H9 (cell line): Measurements from ENCODE around the gene GALNT17. TPM values are rescaled to one million over a fixed set of nuclear protein-coding genes. Genes with fewer than 3 reads are reported as not detected.

Experiments used
- DNase-seq: peaks from one replicate; pipeline ENCODE4 v3.0.0-alpha.2; 2017
- H2AFZ ChIP-seq: one replicate; pipeline ENCODE4 v1.6.1; 2013; ENCODE audit warnings: mild to moderate bottlenecking, low read length, control low read depth, moderate library complexity
- H2AK5ac ChIP-seq: 2 replicates; pipeline ENCODE4 v1.6.1; 2013; ENCODE audit warnings: low read length, control low read depth, mixed read lengths; ENCODE audit not compliant: insufficient read length
- H2BK120ac ChIP-seq: one replicate; pipeline ENCODE4 v1.6.1; 2013; ENCODE audit warnings: low read depth, mild to moderate bottlenecking, low read length, control low read depth, inconsistent platforms; ENCODE audit not compliant: poor library complexity, severe bottlenecking
- H2BK12ac ChIP-seq: 2 replicates; pipeline ENCODE4 v1.6.1; 2013; ENCODE audit warnings: low read length, control low read depth, mixed read lengths, low read depth; ENCODE audit not compliant: insufficient read length
- H2BK15ac ChIP-seq: 2 replicates; pipeline ENCODE4 v1.6.1; 2013; ENCODE audit warnings: low read depth, low read length, control low read depth
- H2BK20ac ChIP-seq: one replicate; pipeline ENCODE4 v1.6.1; 2013; ENCODE audit warnings: low read depth, mild to moderate bottlenecking, low read length, control low read depth, inconsistent platforms; ENCODE audit not compliant: poor library complexity, severe bottlenecking
- H2BK5ac ChIP-seq: 2 replicates; pipeline ENCODE4 v1.6.1; 2013; ENCODE audit warnings: low read length, control low read depth, mixed read lengths; ENCODE audit not compliant: insufficient read length
- H3K14ac ChIP-seq: 2 replicates; pipeline ENCODE4 v1.6.1; 2013; ENCODE audit warnings: low read length, control low read depth; ENCODE audit not compliant: insufficient read depth
- H3K18ac ChIP-seq: 2 replicates; pipeline ENCODE4 v1.6.1; 2013; ENCODE audit warnings: low read depth, mild to moderate bottlenecking, mixed read lengths, low read length, control low read depth; ENCODE audit not compliant: insufficient read length
- H3K23ac ChIP-seq: 2 replicates; pipeline ENCODE4 v1.6.1; 2013; ENCODE audit warnings: low read length, control low read depth, mixed read lengths, low read depth; ENCODE audit not compliant: insufficient read length
- H3K23me2 ChIP-seq: 2 replicates; pipeline ENCODE4 v1.6.1; 2013; ENCODE audit warnings: low read depth, mild to moderate bottlenecking, mixed read lengths, low read length, control low read depth; ENCODE audit not compliant: insufficient read length, poor library complexity, severe bottlenecking
- H3K27ac ChIP-seq: 2 replicates; pipeline ENCODE4 v1.5.1; 2013; ENCODE audit warnings: low read length, control low read depth, mixed read lengths, low read depth; ENCODE audit not compliant: insufficient read length
- H3K27me3 ChIP-seq: 2 replicates; pipeline ENCODE4 v1.6.1; 2013; ENCODE audit warnings: low read length, control low read depth, inconsistent platforms; ENCODE audit not compliant: insufficient read depth
- H3K4ac ChIP-seq: 2 replicates; pipeline ENCODE4 v1.6.1; 2013; ENCODE audit warnings: low read depth, mild to moderate bottlenecking, control low read depth, inconsistent platforms, low read length, moderate library complexity
- H3K4me1 ChIP-seq: 2 replicates; pipeline ENCODE4 v1.6.1; 2013; ENCODE audit warnings: low read length, control low read depth, inconsistent platforms; ENCODE audit not compliant: insufficient read depth
- H3K4me2 ChIP-seq: 2 replicates; pipeline ENCODE4 v1.6.1; 2013; ENCODE audit warnings: low read length, control low read depth, mixed read lengths; ENCODE audit not compliant: insufficient read length, insufficient read depth
- H3K56ac ChIP-seq: 2 replicates; pipeline ENCODE4 v1.6.1; 2013; ENCODE audit warnings: low read depth, mild to moderate bottlenecking, mixed read lengths, low read length, control low read depth; ENCODE audit not compliant: insufficient read length
- H3K79me1 ChIP-seq: 2 replicates; pipeline ENCODE4 v1.6.1; 2013; ENCODE audit warnings: low read depth, mild to moderate bottlenecking, moderate library complexity, low read length, control low read depth, inconsistent platforms; ENCODE audit not compliant: insufficient read depth, poor library complexity, severe bottlenecking
- H3K79me2 ChIP-seq: 2 replicates; pipeline ENCODE4 v1.6.1; 2013; ENCODE audit warnings: low read length, control low read depth, inconsistent platforms; ENCODE audit not compliant: insufficient read depth
- H3K9ac ChIP-seq: 2 replicates; pipeline ENCODE4 v1.6.1; 2013; ENCODE audit warnings: low read length, control low read depth, mixed read lengths; ENCODE audit not compliant: insufficient read length; ENCODE audit errors: extremely low read depth
- H3K9me3 ChIP-seq: one replicate; pipeline ENCODE4 v1.6.1; 2013; ENCODE audit warnings: low read depth, low read length, inconsistent platforms; ENCODE audit not compliant: control insufficient read depth
- H3T11ph ChIP-seq: one replicate; pipeline ENCODE4 v1.6.1; 2013; ENCODE audit warnings: mild to moderate bottlenecking, low read length, control low read depth, inconsistent platforms
- H4K20me1 ChIP-seq: one replicate; pipeline ENCODE4 v1.6.1; 2013; ENCODE audit not compliant: control insufficient read depth, insufficient read length, insufficient read depth
- H4K5ac ChIP-seq: 2 replicates; pipeline ENCODE4 v1.6.1; 2013; ENCODE audit warnings: low read depth, mild to moderate bottlenecking, mixed read lengths, low read length, control low read depth; ENCODE audit not compliant: insufficient read length
- H4K8ac ChIP-seq: replicated peaks from 2 replicates; pipeline ENCODE4 v1.6.1; 2013; ENCODE audit warnings: low read length, control low read depth, mixed read lengths, low read depth; ENCODE audit not compliant: insufficient read length
- H4K91ac ChIP-seq: 2 replicates; pipeline ENCODE4 v1.6.1; 2013; ENCODE audit warnings: low read depth, mild to moderate bottlenecking, moderate library complexity, mixed read lengths, low read length, control low read depth; ENCODE audit not compliant: insufficient read length
- H3K27ac Mint-ChIP-seq, 3 experiments: 2 replicates in 2 of 3; 3 replicates in 1 of 3; pipeline ENCODE4 v1.8.0; 2020 to 2021; ENCODE audit warnings: mixed read lengths in 3 of 3, mild to moderate bottlenecking in 1 of 3, moderate library complexity in 1 of 3
- H3K27me3 Mint-ChIP-seq: 2 replicates; pipeline ENCODE4 v1.8.0; 2021; ENCODE audit warnings: low read depth, mild to moderate bottlenecking, moderate library complexity, mixed read lengths
- H3K36me3 Mint-ChIP-seq, 3 experiments: 2 replicates in 2 of 3; 3 replicates in 1 of 3; pipeline ENCODE4 v1.8.0; 2020 to 2021; ENCODE audit warnings: low read depth in 3 of 3, mixed read lengths in 3 of 3; ENCODE audit not compliant: insufficient read depth in 1 of 3
- H3K4me1 Mint-ChIP-seq, 2 experiments: 2 replicates each; pipeline ENCODE4 v1.8.0; 2020; ENCODE audit warnings: mixed read lengths in 2 of 2
- H3K4me3 Mint-ChIP-seq, 2 experiments: 2 replicates in 1 of 2; 3 replicates in 1 of 2; pipeline ENCODE4 v1.8.0; 2020 to 2021; ENCODE audit warnings: mild to moderate bottlenecking in 2 of 2, mixed read lengths in 2 of 2, moderate library complexity in 1 of 2
- H3K9me3 Mint-ChIP-seq, 2 experiments: 2 replicates in 1 of 2; 3 replicates in 1 of 2; pipeline ENCODE4 v1.8.0; 2020; ENCODE audit warnings: mild to moderate bottlenecking in 2 of 2, mixed read lengths in 2 of 2, moderate library complexity in 1 of 2
- CTCF ChIP-seq: fragments of 200-600 bp; sonication (generic); conservative IDR thresholded peaks from 3 replicates; pipeline ENCODE4 v1.8.0; 2021; ENCODE audit warnings: antibody characterized with exemption, mild to moderate bottlenecking
- WGBS: extraction: QIAGEN DNeasy Blood & Tissue Kit; methylation state at CpG from one replicate; pipeline ENCODE4 v1.1.7; 2013; ENCODE audit warnings: missing lambda C conversion rate, low lambda C conversion rate, mixed read lengths; ENCODE audit not compliant: insufficient read length; ENCODE audit errors: extremely low coverage; 5-methylcytosine and 5-hydroxymethylcytosine counted together
- total RNA-seq: library from RNA; stranded (reverse); gene quantifications from 2 replicates; pipeline ENCODE4 v1.2.1, GENCODE V29; 2021

The GALNT17 gene
- total RNA-seq, 1 experiment from 2014 or later: 43.2 TPM

- Histone ChIP-seq H3K27me3 (no peaks in the 10 kb centered on the region), H3K27ac (no peak overlapping the region), H3K9me3 (no peaks in the 10 kb centered on the region), H4K91ac (no peak overlapping the region), H3K4ac (no peak overlapping the region), H4K5ac (no peak overlapping the region), H3T11ph (no peak overlapping the region), H2AFZ (no peak overlapping the region), H3K23ac (no peak overlapping the region), H2BK12ac (no peak overlapping the region), H4K8ac (no peak overlapping the region), H3K56ac (no peak overlapping the region), H3K9ac (no peak overlapping the region), H3K18ac (no peak overlapping the region), H3K4me2 (no peak overlapping the region), H2BK5ac (no peak overlapping the region), H4K20me1 (no peaks in the 10 kb centered on the region), H3K79me2 (no peaks in the 10 kb centered on the region), H3K4me1 (no peaks in the 10 kb centered on the region), H3K23me2 (no peaks in the 10 kb centered on the region), H3K14ac (no peak overlapping the region), H2BK120ac (no peak overlapping the region), H3K79me1 (no peaks in the 10 kb centered on the region), H2BK15ac (no peak overlapping the region), H2AK5ac (no peak overlapping the region), H2BK20ac (no peak overlapping the region)
- H3K27me3 Mint-ChIP-seq: no peaks in the 10 kb centered on the region
- WGBS: no CpG with 5 or more reads among the region's 2 CpGs
- DNase-seq: peak; percentile 60
- peak overlapping the region in 1 of 3 experiments; percentile 79; a peak in 2 of 7 replicates for H3K27ac Mint-ChIP-seq
- peaks cover 20 to 33% (median 33%) of the 10 kb centered on the region in 3 experiments for H3K36me3 Mint-ChIP-seq
- H3K4me3 Mint-ChIP-seq: no peak overlapping the region
- no peaks in the 10 kb centered on the region; a peak in 1 of 5 replicates for H3K9me3 Mint-ChIP-seq
- peaks cover 8 to 15% of the 10 kb centered on the region in 2 experiments for H3K4me1 Mint-ChIP-seq
- no peak for TF ChIP-seq CTCF
Observed at GRCh38 chr7:71574153-71574860, 442.4 kb downstream of the GALNT17 start.
